ENCODE measurements around the gene VPS72.

Gene VPS72

GRCh38 chr1:151165281-151165737, 24.7 kb downstream of the VPS72 start:
- TF ChIP-seq CTCF (IDR thresholded peaks at IDR 0.05; ENCODE audit: insufficient read depth, low read length, missing control alignments), result no peak
- DNase-seq (ENCODE audit: low read depth, low spot score), result no peak
- peak overlapping the region; percentile 87 for H3K4me3 ChIP-seq (ENCODE audit: low read depth, low read length)
- ChIA-PET CTCF (interaction anchor here (0.8 to 19.8 kb wide), 7 partner anchors 10 to 141 kb away, joined by 3 to 412 read pairs (median 5); partner anchors contain the start of genes TMOD4 and TNFAIP8L2), POLR2A (interaction anchor here (0.7 to 1.6 kb wide), 6 partner anchors 11 to 66 kb away, joined by 3 to 8 read pairs (median 3); partner anchors contain the start of genes SEMA6C, TMOD4 and VPS72)

GRCh38 chr1:151164732-151165280, 25.2 kb downstream of the VPS72 start:
- TF ChIP-seq CTCF (IDR thresholded peaks at IDR 0.05; ENCODE audit: insufficient read depth, low read length, missing control alignments), result no peak
- ChIA-PET POLR2A (interaction anchor here (0.7 to 1.6 kb wide), 5 partner anchors 11 to 35 kb away, joined by 3 to 8 read pairs (median 3); partner anchors contain the start of genes SEMA6C, TMOD4 and VPS72), CTCF (interaction anchor here (0.6 to 19.8 kb wide), 8 partner anchors 9 to 189 kb away, joined by 3 to 412 read pairs (median 4); partner anchors contain the start of genes TMOD4 and TNFAIP8L2)
- DNase-seq (ENCODE audit: low read depth, low spot score), result no peak
- H3K4me3 ChIP-seq (ENCODE audit: low read depth, low read length), result peak overlapping the region; percentile 87

GRCh38 chr1:151159373-151159772, 30.6 kb downstream of the VPS72 start:
- CTCF ChIA-PET, result interaction anchor here (0.9 to 19.8 kb wide), 2 partner anchors 44 to 60 kb away, joined by 3 to 412 read pairs; no protein-coding TSS in a partner anchor
- H3K4me3 ChIP-seq (ENCODE audit: low read depth, low read length), result no peak overlapping the region
- TF ChIP-seq CTCF (IDR thresholded peaks at IDR 0.05; ENCODE audit: insufficient read depth, low read length, missing control alignments), result no peak
- POLR2A ChIA-PET, result no interaction called here
- no peak for DNase-seq (ENCODE audit: low read depth, low spot score)

- DNase-seq (ENCODE audit: low read depth, low spot score), result no peak
- TF ChIP-seq CTCF (IDR thresholded peaks at IDR 0.05; ENCODE audit: insufficient read depth, low read length, missing control alignments), result no peak
- CTCF ChIA-PET, result interaction anchor here (0.9 to 19.8 kb wide), 4 partner anchors 10 to 134 kb away, joined by 3 to 412 read pairs (median 4); no protein-coding TSS in a partner anchor
- POLR2A ChIA-PET, result no interaction called here
- no peak overlapping the region for H3K4me3 ChIP-seq (ENCODE audit: low read depth, low read length)
Observed at GRCh38 chr1:151158751-151159251, 31.2 kb downstream of the VPS72 start.

GRCh38 chr1:151158326-151158725, 31.7 kb downstream of the VPS72 start:
- POLR2A ChIA-PET, result no interaction called here
- CTCF ChIA-PET, result interaction anchor here (1.3 to 19.8 kb wide), 3 partner anchors 9 to 134 kb away, joined by 4 to 412 read pairs (median 4); no protein-coding TSS in a partner anchor
- DNase-seq (ENCODE audit: low read depth, low spot score), result no peak
- no peak for TF ChIP-seq CTCF (IDR thresholded peaks at IDR 0.05; ENCODE audit: insufficient read depth, low read length, missing control alignments)
- no peak overlapping the region for H3K4me3 ChIP-seq (ENCODE audit: low read depth, low read length)

- POLR2A ChIA-PET, result no interaction called here
Observed at GRCh38 chr1:151157067-151157531, 32.9 kb downstream of the VPS72 start.

More at GRCh38 chr1:151157067-151157531, 32.9 kb downstream of the VPS72 start:
- CTCF ChIA-PET, result interaction anchor here (0.6 to 19.8 kb wide), 12 partner anchors 8 to 132 kb away, joined by 3 to 412 read pairs (median 6); partner anchors contain the start of genes C1orf56, LYSMD1 and SCNM1
- TF ChIP-seq CTCF (IDR thresholded peaks at IDR 0.05; ENCODE audit: insufficient read depth, low read length, missing control alignments), result no peak
- H3K4me3 ChIP-seq (ENCODE audit: low read depth, low read length), result no peak overlapping the region
- DNase-seq (ENCODE audit: low read depth, low spot score), result no peak

All from AG04449 (cell line).